Renal cortical epithelial cell (primary cell): ENCODE results near the gene SCAF8. TPM values are rescaled to one million over a fixed set of nuclear protein-coding genes. Genes with fewer than 3 reads are reported as not detected.
A peak's percentile ranks its signal among the peaks of the same experiment; 100 is the strongest.
"Not testable (repeated sequence)": the region's sequence is repeated elsewhere in the genome, so short reads cannot be mapped to it uniquely, and the experiment has no call there.

Source experiments
- DNase-seq: peaks from one replicate; pipeline ENCODE4 v3.0.0-alpha.2; 2011; ENCODE audit warnings: low read depth
- total RNA-seq: library from RNA; depleted of rRNA; stranded (reverse); fragments of >200 nt; gene quantifications from 2 replicates; pipeline ENCODE4 v1.2.3, GENCODE V29; 2014

The SCAF8 gene
- total RNA-seq, result 23.1 and 59.2 TPM in 2 replicates

- DNase-seq, result peak; percentile 22
Measured at GRCh38 chr6:154733183-154733625, at the start of gene SCAF8. TSS of gene SCAF8 (plus strand) at chr6:154733416. CDS start at chr6:154733901, 485 bp downstream.

DNA sequence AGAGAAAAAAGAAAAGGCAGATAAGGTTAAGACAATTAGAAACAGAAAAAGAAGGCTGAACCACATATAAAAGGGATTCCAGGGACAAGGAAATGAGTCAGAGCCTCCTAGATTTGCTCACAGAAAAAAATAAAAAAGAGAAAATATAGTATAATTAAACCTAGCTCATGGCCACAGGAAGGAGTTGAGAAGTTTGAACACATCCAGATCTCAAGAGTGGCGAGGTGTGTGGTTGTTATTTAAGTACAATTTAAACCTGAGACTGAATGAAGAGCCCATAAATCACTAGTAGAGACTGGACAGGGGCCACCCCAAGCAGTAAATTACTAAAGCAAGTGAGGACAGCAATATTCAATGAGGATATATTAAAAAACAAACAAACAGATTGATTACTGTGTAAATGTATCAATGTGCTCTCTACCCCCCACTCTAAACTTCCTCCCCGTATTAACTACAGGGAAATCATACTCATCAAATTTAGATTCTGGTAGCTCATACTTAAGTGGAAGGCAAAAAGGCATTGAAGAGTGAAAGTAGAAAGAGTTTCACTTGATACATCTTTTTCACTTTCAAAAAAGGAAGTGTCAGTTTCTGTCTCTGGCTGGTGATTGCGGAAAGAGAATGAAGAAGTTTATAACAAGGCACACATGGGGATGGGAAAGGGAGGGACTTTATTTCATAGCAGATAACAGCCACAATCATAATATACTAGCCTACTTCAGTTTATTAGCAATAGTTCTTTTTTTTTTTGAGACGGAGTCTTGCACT, 49.3 kb upstream of the SCAF8 start:
- DNase-seq, result peak; percentile 61

DNA sequence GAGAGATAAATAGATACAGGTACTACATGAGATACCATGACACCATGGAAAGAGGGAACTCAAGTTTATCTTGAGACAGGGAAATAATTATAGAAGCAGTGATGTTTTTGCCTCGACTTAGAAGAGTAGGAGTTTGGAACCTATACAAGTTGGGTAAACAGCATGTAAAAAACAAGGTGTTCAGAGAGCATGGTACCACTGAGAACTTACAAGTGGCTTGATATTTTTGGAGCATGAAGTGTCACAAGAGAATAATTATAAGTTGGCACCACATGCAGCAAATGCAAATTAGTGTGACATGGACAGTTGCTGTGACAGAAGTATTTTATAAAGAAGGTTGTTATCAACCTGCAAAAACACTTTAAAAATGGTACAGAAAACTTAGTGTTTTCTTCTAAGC, 47.1 kb upstream of the SCAF8 start:
- no peak for DNase-seq

GRCh38 chr6:154689493-154690255, 43.5 kb upstream of the SCAF8 start:
- no peak for DNase-seq

DNA sequence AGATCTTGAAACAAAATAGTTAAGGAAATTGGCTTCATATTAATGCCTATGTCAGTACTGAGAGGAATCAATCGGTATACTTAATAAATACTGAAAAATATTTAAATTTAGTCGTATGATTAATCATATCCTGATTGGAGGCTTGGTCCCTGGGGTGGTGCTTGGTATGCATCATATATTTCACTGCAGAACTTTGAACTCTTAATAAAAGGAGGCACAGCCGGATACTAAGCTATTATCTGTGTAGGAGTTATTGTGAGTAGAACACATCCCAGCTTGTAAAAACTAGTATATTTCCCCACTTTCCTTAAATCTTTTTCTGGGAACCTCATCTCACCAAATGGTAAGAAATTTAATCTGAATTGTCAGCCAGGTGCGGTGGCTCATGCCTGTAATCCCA, 42.4 kb upstream of the SCAF8 start:
- no peak for DNase-seq

- DNase-seq, result no peak
Measured at GRCh38 chr6:154696661-154697060, 36.6 kb upstream of the SCAF8 start.

DNA sequence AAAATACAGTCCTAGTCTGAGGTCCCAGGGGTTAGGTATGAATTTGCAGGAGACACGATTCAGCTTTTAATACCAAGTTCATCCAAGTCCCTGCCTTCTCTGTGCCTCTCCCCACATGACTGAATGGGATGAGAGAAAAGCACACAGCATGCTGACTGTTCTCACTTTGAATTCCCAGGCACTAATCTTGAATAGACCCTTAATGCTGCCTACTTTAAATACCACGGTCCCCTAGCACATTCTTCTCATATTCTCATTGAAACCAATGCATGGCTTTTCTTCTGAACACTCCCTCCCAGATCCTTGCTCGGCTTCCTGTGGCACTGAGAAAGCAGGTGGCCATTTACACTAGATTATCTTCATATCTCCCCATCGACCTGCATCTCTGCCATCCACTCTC, 30.1 kb upstream of the SCAF8 start:
- DNase-seq, result no peak

GRCh38 chr6:154705471-154706113, 27.6 kb upstream of the SCAF8 start:
- DNase-seq, result no peak

- DNase-seq, result no peak
Measured at GRCh38 chr6:154706389-154706788, 26.8 kb upstream of the SCAF8 start.

GRCh38 chr6:154709621-154710020, 23.6 kb upstream of the SCAF8 start:
- DNase-seq, result no peak

- DNase-seq, result no peak
Measured at GRCh38 chr6:154710689-154711088, 22.5 kb upstream of the SCAF8 start.

- DNase-seq, result no peak
Measured at GRCh38 chr6:154715446-154715845, 17.8 kb upstream of the SCAF8 start.

DNA sequence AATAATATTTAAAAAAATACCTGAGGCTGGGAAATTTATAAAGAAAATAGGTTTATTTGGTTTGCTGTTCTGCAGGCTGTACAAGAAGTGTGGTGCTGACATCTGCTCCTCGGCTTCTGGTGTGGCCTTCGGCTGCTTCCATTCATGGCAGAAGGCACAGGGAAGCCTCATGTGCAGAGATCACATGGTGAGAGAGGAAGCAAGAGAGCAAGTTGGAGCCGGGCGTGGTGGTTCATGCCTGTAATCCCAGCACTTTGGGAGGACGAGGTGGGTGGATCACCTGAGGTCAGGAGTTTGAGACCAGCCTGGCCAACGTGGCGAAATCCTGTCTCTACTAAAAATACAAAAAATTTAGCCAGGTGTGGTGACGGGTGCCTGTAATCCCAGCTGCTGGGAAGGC, 16.9 kb upstream of the SCAF8 start:
- DNase-seq, result not testable (repeated sequence)

- no peak for DNase-seq
Measured at GRCh38 chr6:154719433-154719832, 13.8 kb upstream of the SCAF8 start.

- no peak for DNase-seq
Measured at GRCh38 chr6:154719854-154720253, 13.4 kb upstream of the SCAF8 start.

DNA sequence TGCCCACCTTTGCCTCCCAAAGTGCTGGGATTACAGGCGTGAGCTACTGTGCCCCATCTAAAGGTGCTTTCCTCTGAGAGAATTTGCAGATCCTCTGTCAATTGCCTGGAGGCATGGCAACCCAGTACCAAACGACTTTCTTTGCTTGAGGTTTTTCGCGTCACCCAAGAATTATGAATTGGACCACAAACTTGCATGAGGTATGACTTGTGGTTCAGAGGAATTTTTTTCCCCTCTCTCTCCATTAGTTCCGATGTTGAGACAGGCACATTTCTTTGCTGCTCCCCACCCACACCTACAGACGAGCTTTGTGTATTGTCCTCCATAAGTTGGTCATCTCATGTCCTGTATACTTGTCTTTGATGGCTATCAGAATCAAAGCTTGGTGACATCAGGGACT, 11.8 kb upstream of the SCAF8 start:
- DNase-seq, result peak; percentile 61

GRCh38 chr6:154726887-154727286, 6.3 kb upstream of the SCAF8 start:
- DNase-seq, result no peak

GRCh38 chr6:154731296-154732218, 1.7 kb upstream of the SCAF8 start:
- no peak for DNase-seq

GRCh38 chr6:154732538-154733182, 556 bp upstream of the SCAF8 start:
- peak; percentile 47 for DNase-seq

GRCh38 chr6:154733626-154734382, 588 bp downstream of the SCAF8 start:
- peak; percentile 92 for DNase-seq
